ENCODE measurements around the gene SLC31A1. TPM values are rescaled to one million over a fixed set of nuclear protein-coding genes. Genes with fewer than 3 reads are reported as not detected.

SLC31A1 gene
- total RNA-seq, 1 donor from 2014 or later, result 43.4 TPM

- H3K27ac ChIP-seq, result peak overlapping the region; percentile 88
Observed at GRCh38 chr9:113219969-113220368, 1.4 kb upstream of the SLC31A1 start.

GRCh38 chr9:113220467-113221002 lies 809 bp upstream of the SLC31A1 start:
- peak overlapping the region; percentile 77 for H3K4me3 ChIP-seq
- intact Hi-C loops (cut with DNase I), result no loop called here
- H3K27me3 ChIP-seq, result no peaks in the 10 kb centered on the region
- peaks cover 46% of the 10 kb centered on the region for H3K4me1 ChIP-seq
- no peak for DNase-seq
- TF ChIP-seq CTCF (IDR thresholded peaks at IDR 0.05), result no peak
- H3K27ac ChIP-seq, result peak overlapping the region; percentile 88
- no peak for ATAC-seq
- H3K9me3 ChIP-seq, result no peaks in the 10 kb centered on the region
- no peaks in the 10 kb centered on the region for H3K36me3 ChIP-seq

More at GRCh38 chr9:113219969-113220368, 1.4 kb upstream of the SLC31A1 start:
- intact Hi-C loops (cut with DNase I), result no loop called here
- Histone ChIP-seq H3K4me1 (peaks cover 47% of the 10 kb centered on the region), H3K27me3 (no peaks in the 10 kb centered on the region), H3K4me3 (peak overlapping the region; percentile 77), H3K36me3 (no peaks in the 10 kb centered on the region), H3K9me3 (no peaks in the 10 kb centered on the region)
- ATAC-seq (no peak), DNase-seq (no peak)
- no peak for TF ChIP-seq CTCF (IDR thresholded peaks at IDR 0.05)

GRCh38 chr9:113221800-113222481 lies 597 bp downstream of the SLC31A1 start:
- Histone ChIP-seq H3K27me3 (no peaks in the 10 kb centered on the region), H3K4me1 (peaks cover 46% of the 10 kb centered on the region), H3K36me3 (no peaks in the 10 kb centered on the region), H3K4me3 (peak overlapping the region; percentile 77), H3K9me3 (no peaks in the 10 kb centered on the region), H3K27ac (peak overlapping the region; percentile 85)
- DNase-seq, result no peak
- intact Hi-C loops (cut with DNase I), result no loop called here
- peak; percentile 6 for ATAC-seq
- TF ChIP-seq CTCF (IDR thresholded peaks at IDR 0.05), result no peak

- DNase-seq (no peak), ATAC-seq (peak; percentile 13)
- intact Hi-C loops (cut with DNase I), result no loop called here
- H3K27ac ChIP-seq, result peak overlapping the region; percentile 85
- H3K9me3 ChIP-seq, result no peaks in the 10 kb centered on the region
- H3K36me3 ChIP-seq, result no peaks in the 10 kb centered on the region
- H3K4me1 ChIP-seq, result peaks cover 46% of the 10 kb centered on the region
- no peak for TF ChIP-seq CTCF (IDR thresholded peaks at IDR 0.05)
- peak overlapping the region; percentile 77 for H3K4me3 ChIP-seq
- H3K27me3 ChIP-seq, result no peaks in the 10 kb centered on the region
Observed at GRCh38 chr9:113222482-113222841, 1.1 kb downstream of the SLC31A1 start.

GRCh38 chr9:113223963-113224362 lies 2.6 kb downstream of the SLC31A1 start:
- H3K27me3 ChIP-seq, result no peaks in the 10 kb centered on the region
- H3K9me3 ChIP-seq, result no peaks in the 10 kb centered on the region
- H3K4me1 ChIP-seq, result peaks cover 41% of the 10 kb centered on the region
- TF ChIP-seq CTCF (IDR thresholded peaks at IDR 0.05), result no peak
- intact Hi-C loops (cut with DNase I), result no loop called here
- ATAC-seq, result no peak
- no peak for DNase-seq
- peak overlapping the region; percentile 77 for H3K4me3 ChIP-seq
- no peak overlapping the region for H3K27ac ChIP-seq
- H3K36me3 ChIP-seq, result no peaks in the 10 kb centered on the region
